ENCODE measurements around the gene MACROH2A2.

- no peak for TF ChIP-seq CTCF (IDR thresholded peaks at IDR 0.05)
- no peak for TF ChIP-seq EP300 (IDR thresholded peaks at IDR 0.05)
- TF ChIP-seq POLR2A (IDR thresholded peaks at IDR 0.05; ENCODE audit: low read depth), result no peak
Measured at GRCh38 chr10:70119197-70119596, 66.6 kb downstream of the MACROH2A2 start.

Data from esophagus muscularis mucosa (tissue), 4 donors.